BJ (cell line): ENCODE measurements around the gene MAPRE2. TPM values are rescaled to one million over a fixed set of nuclear protein-coding genes. Genes with fewer than 3 reads are reported as not detected.

ENCODE experiments used
- CTCF ChIA-PET: fragments of 350-600 bp; formaldehyde crosslinking; extraction: SDS; loops from one replicate; lab custom pipeline; 2021; ENCODE audit warnings: antibody characterized with exemption, inconsistent platforms; lab: Yijun Ruan, JAX
- POLR2A ChIA-PET: fragments of 300-600 bp; sonication (Branson Sonifier 250); formaldehyde crosslinking; extraction: SDS; loops from one replicate; lab custom pipeline; 2021; ENCODE audit warnings: antibody characterized with exemption; lab: Charles Lee
- DNase-seq: peaks from one replicate; pipeline ENCODE4 v3.0.0-alpha.2; 2011; ENCODE audit warnings: low read depth
- H3K27me3 ChIP-seq: 2 replicates; pipeline ENCODE4 v1.6.0; 2011; ENCODE audit warnings: low read length; ENCODE audit not compliant: control insufficient read depth, insufficient read depth
- H3K36me3 ChIP-seq: 2 replicates; pipeline ENCODE4 v1.5.1; 2011; ENCODE audit warnings: low read length; ENCODE audit not compliant: control insufficient read depth, insufficient read depth
- H3K4me3 ChIP-seq: 2 replicates; pipeline ENCODE4 v1.5.1; 2011; ENCODE audit warnings: low read depth, mild to moderate bottlenecking, control low read depth, low read length
- polyA plus RNA-seq: library from polyadenylated mRNA; depleted of rRNA; stranded (reverse); fragments of >200 nt; gene quantifications from 2 replicates; pipeline ENCODE4 v1.2.3, GENCODE V29; 2011
- TF ChIP-seq, protein P1 (sequence below): IDR thresholded peaks from 2 replicates; pipeline ENCODE4 v1.5.1; 2011; ENCODE audit warnings: low read depth, mild to moderate bottlenecking, control low read depth, inconsistent platforms, low read length, moderate library complexity; ENCODE audit not compliant: insufficient read depth

The MAPRE2 gene
- polyA plus RNA-seq, 1 experiment: 23.8 TPM

- ChIA-PET CTCF (no interaction called here), POLR2A (no interaction called here)
- Histone ChIP-seq H3K36me3 (0 out of 2 replicates have a peak, but pooled peaks cover 1% of the 10 kb centered on the region), H3K27me3 (no peaks in the 10 kb centered on the region), H3K4me3 (no peak overlapping the region)
- DNase-seq: no peak
- TF ChIP-seq, protein P1, sequence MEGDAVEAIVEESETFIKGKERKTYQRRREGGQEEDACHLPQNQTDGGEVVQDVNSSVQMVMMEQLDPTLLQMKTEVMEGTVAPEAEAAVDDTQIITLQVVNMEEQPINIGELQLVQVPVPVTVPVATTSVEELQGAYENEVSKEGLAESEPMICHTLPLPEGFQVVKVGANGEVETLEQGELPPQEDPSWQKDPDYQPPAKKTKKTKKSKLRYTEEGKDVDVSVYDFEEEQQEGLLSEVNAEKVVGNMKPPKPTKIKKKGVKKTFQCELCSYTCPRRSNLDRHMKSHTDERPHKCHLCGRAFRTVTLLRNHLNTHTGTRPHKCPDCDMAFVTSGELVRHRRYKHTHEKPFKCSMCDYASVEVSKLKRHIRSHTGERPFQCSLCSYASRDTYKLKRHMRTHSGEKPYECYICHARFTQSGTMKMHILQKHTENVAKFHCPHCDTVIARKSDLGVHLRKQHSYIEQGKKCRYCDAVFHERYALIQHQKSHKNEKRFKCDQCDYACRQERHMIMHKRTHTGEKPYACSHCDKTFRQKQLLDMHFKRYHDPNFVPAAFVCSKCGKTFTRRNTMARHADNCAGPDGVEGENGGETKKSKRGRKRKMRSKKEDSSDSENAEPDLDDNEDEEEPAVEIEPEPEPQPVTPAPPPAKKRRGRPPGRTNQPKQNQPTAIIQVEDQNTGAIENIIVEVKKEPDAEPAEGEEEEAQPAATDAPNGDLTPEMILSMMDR: no peak
Measured at GRCh38 chr18:35139517-35139916, 98.3 kb downstream of the MAPRE2 start.

DNA sequence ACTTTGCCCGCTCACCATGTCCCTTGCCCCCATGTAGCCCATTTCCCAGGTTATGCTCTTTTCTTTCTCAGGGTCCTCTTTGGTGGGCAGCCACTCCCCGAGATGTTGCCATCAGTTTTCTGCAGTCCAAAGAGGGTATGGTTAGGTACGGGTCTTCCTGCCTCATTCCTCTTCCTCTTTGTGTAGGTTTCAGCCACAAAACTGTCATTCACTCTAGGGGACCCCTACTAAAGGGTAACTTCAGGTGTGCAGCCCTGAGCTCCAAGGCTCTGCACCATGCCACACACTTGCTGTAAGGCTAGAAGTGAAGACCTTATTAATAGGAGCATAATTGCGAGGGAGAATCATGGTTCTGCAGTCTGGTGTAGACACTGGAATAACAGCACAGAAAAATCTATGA lies 99.9 kb downstream of the MAPRE2 start:
- no peaks in the 10 kb centered on the region for H3K27me3 ChIP-seq
- H3K36me3 ChIP-seq: no peaks in the 10 kb centered on the region
- no peak overlapping the region for H3K4me3 ChIP-seq
- POLR2A ChIA-PET: no interaction called here
- no peak for DNase-seq
- CTCF ChIA-PET: interaction anchor here (0.8 to 5.8 kb wide), 7 partner anchors 9 to 138 kb away, joined by 3 to 63 read pairs (median 6); no protein-coding TSS in a partner anchor
- TF ChIP-seq, protein P1: no peak

DNA sequence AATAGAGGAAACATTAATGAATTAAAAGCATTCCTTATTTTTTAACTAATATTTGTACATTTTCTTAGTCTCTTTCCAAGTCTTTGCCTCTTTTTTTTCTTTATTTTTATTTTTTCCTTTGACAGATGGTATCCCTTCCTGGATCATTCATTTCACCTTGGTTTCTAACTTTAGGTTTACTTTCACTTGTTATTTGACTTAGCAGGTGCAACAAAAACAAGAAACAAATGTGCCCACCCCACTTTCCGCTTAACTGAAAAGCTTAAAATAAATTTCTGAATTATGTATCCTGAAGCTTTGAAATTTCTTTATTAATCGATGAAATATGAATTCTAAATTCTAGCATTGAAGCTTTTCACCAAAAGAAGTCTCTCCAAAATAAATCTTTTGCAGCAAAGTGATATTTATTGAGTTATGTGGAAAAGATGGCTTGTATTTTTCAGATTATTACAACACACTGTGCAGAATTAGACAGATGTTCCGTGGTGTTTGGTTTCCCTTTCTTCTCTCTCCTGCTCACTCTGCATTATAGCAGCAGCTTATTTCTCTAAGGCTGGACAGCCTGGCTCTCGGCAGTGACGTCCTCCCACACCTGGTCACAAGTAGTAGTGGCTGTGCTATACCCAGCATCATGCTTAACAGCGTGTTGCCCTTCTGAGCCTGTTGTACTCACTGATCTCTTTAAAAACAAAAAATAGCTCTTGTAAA lies 100.5 kb downstream of the MAPRE2 start:
- ChIA-PET CTCF (interaction anchor here (0.8 to 5.8 kb wide), 8 partner anchors 10 to 139 kb away, joined by 3 to 63 read pairs (median 5); no protein-coding TSS in a partner anchor), POLR2A (no interaction called here)
- no peaks in the 10 kb centered on the region for H3K36me3 ChIP-seq
- TF ChIP-seq, protein P1: no peak
- no peak overlapping the region for H3K4me3 ChIP-seq
- DNase-seq: no peak
- no peaks in the 10 kb centered on the region for H3K27me3 ChIP-seq

DNA sequence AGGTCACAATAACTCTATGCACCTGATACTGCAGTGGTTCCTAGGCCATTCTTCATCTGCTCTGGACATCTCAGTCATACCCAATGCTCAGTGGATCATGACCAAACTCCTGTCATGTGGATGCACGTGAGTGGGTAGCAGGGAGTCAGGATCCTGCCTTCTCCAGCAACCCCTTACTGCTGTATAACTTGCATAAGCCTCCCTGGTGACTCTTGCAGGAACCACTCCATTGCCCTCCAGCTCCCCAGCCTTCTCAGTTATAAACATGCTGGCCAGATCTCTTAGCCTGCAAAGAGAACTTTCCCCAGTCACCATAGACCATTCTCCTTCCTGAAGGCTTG lies 101.0 kb downstream of the MAPRE2 start:
- Histone ChIP-seq H3K36me3 (no peaks in the 10 kb centered on the region), H3K27me3 (no peaks in the 10 kb centered on the region), H3K4me3 (no peak overlapping the region)
- no peak for DNase-seq
- CTCF ChIA-PET: interaction anchor here (0.9 to 5.8 kb wide), 8 partner anchors 10 to 145 kb away, joined by 4 to 63 read pairs (median 7); no protein-coding TSS in a partner anchor
- POLR2A ChIA-PET: no interaction called here
- TF ChIP-seq, protein P1: no peak
